ENCODE measurements around the gene SUN1. TPM values are rescaled to one million over a fixed set of nuclear protein-coding genes. Genes with fewer than 3 reads are reported as not detected.

Gene SUN1
- total and polyA plus RNA-seq, 9 of the 15 experiments (the other 6 are each of a cell fraction or from before 2014, with no cell fraction given) = 36.8 to 132 (median 62.3) TPM

GRCh38 chr7:867001-867405 is 34.7 kb downstream of the SUN1 start:
- H3K9ac ChIP-seq (ENCODE audit: insufficient read depth in 1 of 2, low read depth in 2 of 2, low read length in 2 of 2) = peak overlapping the region in 1 of 2 experiments; percentile 13; a peak in 1 of 4 replicates
- no peak overlapping the region for H3K4me2 ChIP-seq (ENCODE audit: insufficient read depth, low read length)
- no peaks in the 10 kb centered on the region for H4K20me1 ChIP-seq (replicated peaks; ENCODE audit: control insufficient read depth, insufficient read depth, low read length)
- H3K27ac ChIP-seq (ENCODE audit: extremely low read depth, low read depth, low read length) = no peak overlapping the region
- no peaks in the 10 kb centered on the region for H3K79me2 ChIP-seq (ENCODE audit: control insufficient read depth, insufficient read depth, low read length)
- no peaks in the 10 kb centered on the region for H3K9me1 ChIP-seq (ENCODE audit: control insufficient read depth, insufficient read depth, low read length)
- DNase-seq (ENCODE audit: extremely low read depth in 1 of 4, low spot score in 3 of 4) = no peak
- H3K9me3 ChIP-seq (replicated peaks; ENCODE audit: control insufficient read depth, insufficient read depth, low read depth, low read length) = no peaks in the 10 kb centered on the region
- ChIA-PET POLR2A (interaction anchor here (0.7 kb wide), 1 partner anchor 14 kb away, joined by 4 read pairs; no protein-coding TSS in a partner anchor), CTCF (ENCODE audit: low intra/inter-chr PET ratio) (no interaction called here)
- no peak for ATAC-seq
- WGBS (ENCODE audit: insufficient coverage, low coverage, missing lambda C conversion rate) = 99% methylated on average over 14 of the region's 18 CpGs
- TF ChIP-seq PHF20 (IDR thresholded peaks at IDR 0.05; ENCODE audit: partially characterized antibody) = no peak
- no peak for TF ChIP-seq CBX1 (IDR thresholded peaks at IDR 0.05; ENCODE audit: low read depth)
- TF ChIP-seq ZNF584 (CRISPR knock-in tag; IDR thresholded peaks at IDR 0.05; ENCODE audit: low read depth) = no peak
- no peak for TF ChIP-seq MAFF (IDR thresholded peaks at IDR 0.05; ENCODE audit: low read length)
- TF ChIP-seq, protein P1, sequence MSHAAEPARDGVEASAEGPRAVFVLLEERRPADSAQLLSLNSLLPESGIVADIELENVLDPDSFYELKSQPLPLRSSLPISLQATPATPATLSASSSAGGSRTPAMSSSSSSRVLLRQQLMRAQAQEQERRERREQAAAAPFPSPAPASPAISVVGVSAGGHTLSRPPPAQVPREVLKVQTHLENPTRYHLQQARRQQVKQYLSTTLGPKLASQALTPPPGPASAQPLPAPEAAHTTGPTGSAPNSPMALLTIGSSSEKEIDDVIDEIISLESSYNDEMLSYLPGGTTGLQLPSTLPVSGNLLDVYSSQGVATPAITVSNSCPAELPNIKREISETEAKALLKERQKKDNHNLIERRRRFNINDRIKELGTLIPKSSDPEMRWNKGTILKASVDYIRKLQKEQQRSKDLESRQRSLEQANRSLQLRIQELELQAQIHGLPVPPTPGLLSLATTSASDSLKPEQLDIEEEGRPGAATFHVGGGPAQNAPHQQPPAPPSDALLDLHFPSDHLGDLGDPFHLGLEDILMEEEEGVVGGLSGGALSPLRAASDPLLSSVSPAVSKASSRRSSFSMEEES (CRISPR knock-in tag; IDR thresholded peaks at IDR 0.05) = no peak
- TF ChIP-seq ZNF311 (CRISPR knock-in tag; IDR thresholded peaks at IDR 0.05) = no peak
- TF ChIP-seq, protein P2, sequence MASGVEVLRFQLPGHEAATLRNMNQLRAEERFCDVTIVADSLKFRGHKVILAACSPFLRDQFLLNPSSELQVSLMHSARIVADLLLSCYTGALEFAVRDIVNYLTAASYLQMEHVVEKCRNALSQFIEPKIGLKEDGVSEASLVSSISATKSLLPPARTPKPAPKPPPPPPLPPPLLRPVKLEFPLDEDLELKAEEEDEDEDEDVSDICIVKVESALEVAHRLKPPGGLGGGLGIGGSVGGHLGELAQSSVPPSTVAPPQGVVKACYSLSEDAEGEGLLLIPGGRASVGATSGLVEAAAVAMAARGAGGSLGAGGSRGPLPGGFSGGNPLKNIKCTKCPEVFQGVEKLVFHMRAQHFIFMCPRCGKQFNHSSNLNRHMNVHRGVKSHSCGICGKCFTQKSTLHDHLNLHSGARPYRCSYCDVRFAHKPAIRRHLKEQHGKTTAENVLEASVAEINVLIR (CRISPR knock-in tag; IDR thresholded peaks at IDR 0.05) = no peak
- TF ChIP-seq SPI1 (IDR thresholded peaks at IDR 0.05; ENCODE audit: borderline replicate concordance, low read depth, low read length) = no peak
- TF ChIP-seq, protein P3, sequence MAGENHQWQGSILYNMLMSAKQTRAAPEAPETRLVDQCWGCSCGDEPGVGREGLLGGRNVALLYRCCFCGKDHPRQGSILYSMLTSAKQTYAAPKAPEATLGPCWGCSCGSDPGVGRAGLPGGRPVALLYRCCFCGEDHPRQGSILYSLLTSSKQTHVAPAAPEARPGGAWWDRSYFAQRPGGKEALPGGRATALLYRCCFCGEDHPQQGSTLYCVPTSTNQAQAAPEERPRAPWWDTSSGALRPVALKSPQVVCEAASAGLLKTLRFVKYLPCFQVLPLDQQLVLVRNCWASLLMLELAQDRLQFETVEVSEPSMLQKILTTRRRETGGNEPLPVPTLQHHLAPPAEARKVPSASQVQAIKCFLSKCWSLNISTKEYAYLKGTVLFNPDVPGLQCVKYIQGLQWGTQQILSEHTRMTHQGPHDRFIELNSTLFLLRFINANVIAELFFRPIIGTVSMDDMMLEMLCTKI (IDR thresholded peaks at IDR 0.05; ENCODE audit: partially characterized antibody) = no peak
- no peak for TF ChIP-seq CBX8 (IDR thresholded peaks at IDR 0.05; ENCODE audit: borderline replicate concordance, extremely low read depth, low read depth, low read length, poor library complexity, severe bottlenecking)
- peaks cover 75% of the 10 kb centered on the region for H3K36me3 ChIP-seq (ENCODE audit: control insufficient read depth, insufficient read depth, low read length)
- no TSS peak for BruUV-seq (replicated peaks)
- in situ Hi-C loops (cut with MboI) = no loop called here
- no peaks in the 10 kb centered on the region for H3K27me3 ChIP-seq (ENCODE audit: control insufficient read depth in 2 of 2, insufficient read depth in 2 of 2, low read length in 2 of 2)
- H3K4me3 ChIP-seq = no peak overlapping the region
- no peak overlapping the region for H2AFZ ChIP-seq (ENCODE audit: low read depth, low read length)
- peaks cover 0 to 11% of the 10 kb centered on the region in 2 experiments; a peak in 2 of 5 replicates for H3K4me1 ChIP-seq (replicated peaks in 1 of 2; ENCODE audit: control insufficient read depth in 2 of 2, insufficient read depth in 2 of 2, low read length in 2 of 2)
- intact Hi-C loops (cut with micrococcal nuclease) = no loop called here
- FAIRE-seq = no peak
